Astrocyte (in vitro differentiated cells and primary cell): ENCODE results near the gene PLD2. TPM values are rescaled to one million over a fixed set of nuclear protein-coding genes. Genes with fewer than 3 reads are reported as not detected.
A peak's percentile ranks its signal among the peaks of the same experiment; 100 is the strongest.

Experiments used
- DNase-seq: peaks from one replicate; pipeline ENCODE4 v3.0.0-alpha.2; 2010; ENCODE audit warnings: low read depth
- FAIRE-seq: peaks from 2 replicates; lab custom pipeline; 2011; peaks lifted over from hg19 to GRCh38; lab: Jason Lieb, UNC
- H2AFZ ChIP-seq: 2 replicates; pipeline ENCODE4 v1.6.0; 2012; ENCODE audit warnings: low read depth, low read length, inconsistent platforms
- H3K27ac ChIP-seq: 2 replicates; pipeline ENCODE4 v1.5.1; 2011; ENCODE audit warnings: low read depth, low read length, inconsistent platforms
- H3K27me3 ChIP-seq: 2 replicates; pipeline ENCODE4 v1.6.0; 2011; ENCODE audit warnings: low read length, inconsistent platforms; ENCODE audit not compliant: insufficient read depth
- H3K36me3 ChIP-seq: 2 replicates; pipeline ENCODE4 v1.5.1; 2011; ENCODE audit warnings: low read length, inconsistent platforms; ENCODE audit not compliant: insufficient read depth
- H3K4me1 ChIP-seq: 2 replicates; pipeline ENCODE4 v1.5.1; 2011; ENCODE audit warnings: low read length, inconsistent platforms; ENCODE audit not compliant: insufficient read depth
- H3K4me2 ChIP-seq: 2 replicates; pipeline ENCODE4 v1.6.0; 2012; ENCODE audit warnings: low read length, inconsistent platforms
- H3K4me3 ChIP-seq: 2 replicates; pipeline ENCODE4 v1.5.1; 2011; ENCODE audit warnings: low read depth, mild to moderate bottlenecking, low read length, inconsistent platforms; ENCODE audit not compliant: insufficient read depth
- H3K79me2 ChIP-seq: 2 replicates; pipeline ENCODE4 v1.6.0; 2012; ENCODE audit warnings: mild to moderate bottlenecking, low read length, inconsistent platforms; ENCODE audit not compliant: insufficient read depth
- H3K9ac ChIP-seq: 2 replicates; pipeline ENCODE4 v1.6.0; 2012; ENCODE audit warnings: mild to moderate bottlenecking, low read length, inconsistent platforms
- H3K9me3 ChIP-seq: 2 replicates; pipeline ENCODE4 v1.5.1; 2012; ENCODE audit warnings: low read depth, mild to moderate bottlenecking, low read length, inconsistent platforms; ENCODE audit not compliant: insufficient read depth
- H4K20me1 ChIP-seq: 2 replicates; pipeline ENCODE4 v1.6.0; 2012; ENCODE audit warnings: low read length, inconsistent platforms; ENCODE audit not compliant: insufficient read depth
- H3K27ac Mint-ChIP-seq: one replicate; pipeline ENCODE4 v1.8.0; 2021; ENCODE audit warnings: mild to moderate bottlenecking, mixed read lengths; ENCODE audit not compliant: unreplicated experiment
- H3K27me3 Mint-ChIP-seq: one replicate; pipeline ENCODE4 v1.8.0; 2021; ENCODE audit warnings: low read depth, mixed read lengths; ENCODE audit not compliant: unreplicated experiment
- H3K36me3 Mint-ChIP-seq: one replicate; pipeline ENCODE4 v1.8.0; 2021; ENCODE audit warnings: low read depth, mixed read lengths; ENCODE audit not compliant: unreplicated experiment
- H3K4me1 Mint-ChIP-seq: one replicate; pipeline ENCODE4 v1.8.0; 2021; ENCODE audit warnings: low read depth, mixed read lengths; ENCODE audit not compliant: unreplicated experiment
- H3K4me3 Mint-ChIP-seq: one replicate; pipeline ENCODE4 v1.8.0; 2021; ENCODE audit warnings: mild to moderate bottlenecking, moderate library complexity, mixed read lengths; ENCODE audit not compliant: unreplicated experiment
- H3K9me3 Mint-ChIP-seq: one replicate; pipeline ENCODE4 v1.8.0; 2021; ENCODE audit warnings: mild to moderate bottlenecking, mixed read lengths; ENCODE audit not compliant: unreplicated experiment
- CTCF ChIP-seq: IDR thresholded peaks from 2 replicates; pipeline ENCODE4 v1.5.1; 2011; ENCODE audit warnings: low read depth, mild to moderate bottlenecking, inconsistent platforms, low read length, moderate library complexity; ENCODE audit not compliant: insufficient read depth
- EZH2 ChIP-seq: IDR thresholded peaks from 2 replicates; pipeline ENCODE4 v1.6.1; 2012; ENCODE audit warnings: mild to moderate bottlenecking, low read length, inconsistent platforms; ENCODE audit not compliant: insufficient read depth
- total RNA-seq: library from RNA; stranded (reverse); gene quantifications from 2 replicates; pipeline ENCODE4 v1.2.1, GENCODE V29; 2021

The PLD2 gene
- total RNA-seq, 1 donor from 2014 or later, result 29.3 TPM

DNA sequence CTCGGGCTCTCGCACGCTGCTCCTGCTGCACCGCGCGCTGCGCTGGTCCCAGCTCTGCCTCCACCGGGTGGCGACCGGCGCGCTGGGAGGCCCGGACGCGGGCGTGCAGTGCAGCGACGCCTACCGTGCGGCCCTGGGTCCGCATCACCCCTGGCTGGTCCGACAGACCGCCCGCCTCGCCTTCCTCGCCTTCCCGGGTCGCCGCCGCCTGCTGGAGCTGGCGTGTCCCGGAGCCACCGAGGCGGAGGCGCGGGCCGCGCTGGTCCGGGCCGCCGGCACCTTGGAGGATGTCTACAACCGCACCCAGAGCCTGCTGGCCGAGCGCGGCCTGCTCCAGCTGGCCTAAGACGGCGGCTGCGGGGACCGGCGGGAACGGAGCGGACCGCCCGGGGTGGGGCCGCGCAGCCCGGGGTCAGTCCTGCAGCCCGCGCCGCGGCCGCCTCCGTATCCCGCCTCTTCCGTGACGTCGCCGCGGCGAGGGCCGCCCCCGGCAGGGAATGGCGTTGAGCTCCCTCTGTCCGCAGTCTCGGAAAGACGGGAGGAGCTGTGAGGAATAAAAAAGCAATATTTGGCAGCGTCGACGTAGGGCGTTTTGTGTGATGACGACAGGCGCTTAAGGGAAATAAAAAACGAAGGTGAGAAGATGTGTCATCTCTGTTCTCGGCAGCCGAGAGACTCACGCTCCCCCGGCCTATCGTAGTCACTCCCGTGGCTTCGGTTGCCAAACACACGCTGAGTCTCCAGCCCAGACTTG is 16.8 kb upstream of the PLD2 start:
- peak overlapping the region; percentile 75 for H3K27ac ChIP-seq
- H3K9me3 Mint-ChIP-seq, result peaks cover 2% of the 10 kb centered on the region
- peak overlapping the region; percentile 86 for H2AFZ ChIP-seq
- TF ChIP-seq CTCF (peak; percentile 11), EZH2 (no peak)
- peak overlapping the region; percentile 60 for H3K4me3 ChIP-seq
- no peaks in the 10 kb centered on the region for H3K79me2 ChIP-seq
- H3K27me3 ChIP-seq, result peaks cover 19% of the 10 kb centered on the region
- H3K4me3 Mint-ChIP-seq, result peak overlapping the region; percentile 84
- FAIRE-seq, result no peak
- no peaks in the 10 kb centered on the region for H4K20me1 ChIP-seq
- H3K36me3 Mint-ChIP-seq, result no peaks in the 10 kb centered on the region
- H3K27ac Mint-ChIP-seq, result peak overlapping the region; percentile 43
- no peaks in the 10 kb centered on the region for H3K9me3 ChIP-seq
- no peaks in the 10 kb centered on the region for H3K4me1 Mint-ChIP-seq
- peaks cover 5% of the 10 kb centered on the region for H3K27me3 Mint-ChIP-seq
- peak; percentile 84 for DNase-seq
- peak overlapping the region; percentile 89 for H3K4me2 ChIP-seq
- peak overlapping the region; percentile 78 for H3K9ac ChIP-seq
- peaks cover 23% of the 10 kb centered on the region for H3K4me1 ChIP-seq
- H3K36me3 ChIP-seq, result no peaks in the 10 kb centered on the region

- H2AFZ ChIP-seq, result peak overlapping the region; percentile 86
- H3K4me1 ChIP-seq, result peaks cover 18% of the 10 kb centered on the region
- H3K4me1 Mint-ChIP-seq, result no peaks in the 10 kb centered on the region
- peak overlapping the region; percentile 60 for H3K4me3 ChIP-seq
- H3K27me3 Mint-ChIP-seq, result peaks cover 5% of the 10 kb centered on the region
- peak overlapping the region; percentile 78 for H3K9ac ChIP-seq
- H3K4me3 Mint-ChIP-seq, result peak overlapping the region; percentile 84
- peak overlapping the region; percentile 75 for H3K27ac ChIP-seq
- H3K36me3 Mint-ChIP-seq, result no peaks in the 10 kb centered on the region
- H3K36me3 ChIP-seq, result no peaks in the 10 kb centered on the region
- FAIRE-seq (no peak), DNase-seq (no peak)
- peaks cover 13% of the 10 kb centered on the region for H3K27me3 ChIP-seq
- no peaks in the 10 kb centered on the region for H3K9me3 ChIP-seq
- no peak for TF ChIP-seq EZH2
- TF ChIP-seq CTCF, result no peak
- peak overlapping the region; percentile 89 for H3K4me2 ChIP-seq
- no peaks in the 10 kb centered on the region for H3K79me2 ChIP-seq
- H3K9me3 Mint-ChIP-seq, result peaks cover 2% of the 10 kb centered on the region
- no peaks in the 10 kb centered on the region for H4K20me1 ChIP-seq
- H3K27ac Mint-ChIP-seq, result peak overlapping the region; percentile 43
Measured at GRCh38 chr17:4790705-4791088, 16.3 kb upstream of the PLD2 start.

GRCh38 chr17:4795168-4795567 is 11.8 kb upstream of the PLD2 start:
- Histone ChIP-seq H3K79me2 (peaks cover 23% of the 10 kb centered on the region), H3K4me2 (no peak overlapping the region), H3K9ac (no peak overlapping the region), H2AFZ (peak overlapping the region; percentile 72), H4K20me1 (peaks cover 7% of the 10 kb centered on the region), H3K27ac (no peak overlapping the region), H3K9me3 (no peaks in the 10 kb centered on the region), H3K27me3 (peaks cover 2% of the 10 kb centered on the region), H3K4me3 (no peak overlapping the region), H3K4me1 (peaks cover 8% of the 10 kb centered on the region), H3K36me3 (peaks cover 18% of the 10 kb centered on the region)
- peaks cover 4% of the 10 kb centered on the region for H3K36me3 Mint-ChIP-seq
- peaks cover 3% of the 10 kb centered on the region for H3K4me1 Mint-ChIP-seq
- H3K4me3 Mint-ChIP-seq, result peak overlapping the region; percentile 96
- H3K27me3 Mint-ChIP-seq, result peaks cover 5% of the 10 kb centered on the region
- H3K9me3 Mint-ChIP-seq, result peaks cover 2% of the 10 kb centered on the region
- H3K27ac Mint-ChIP-seq, result peak overlapping the region; percentile 98
- no peak for DNase-seq
- FAIRE-seq, result no peak
- no peak for TF ChIP-seq CTCF
- TF ChIP-seq EZH2, result no peak
